ENCODE data around the gene MTFR1L.
A peak's percentile ranks its signal among the peaks of the same experiment; 100 is the strongest.

MTFR1L gene

GRCh38 chr1:25819491-25820246 is at the start of gene MTFR1L:
Gene MTFR1L (plus strand): TSS chr1:25819954. CDS start chr1:25823105, 3,151 bp downstream.
- peaks cover 17% of the 10 kb centered on the region; the same call in 1 of the 2 replicates for H3K36me3 ChIP-seq (ENCODE audit: control insufficient read depth, insufficient read depth, low read length)
- H3K4me1 ChIP-seq (ENCODE audit: control insufficient read depth, insufficient read depth, low read length) = peaks cover 25% of the 10 kb centered on the region
- H3K27ac ChIP-seq (ENCODE audit: low read depth, low read length) = peak within 1 kb of the TSS; percentile 15
- peak within 1 kb of the TSS; percentile 95 for H3K4me3 ChIP-seq (ENCODE audit: low read depth, low read length)
- H3K27me3 ChIP-seq (ENCODE audit: control insufficient read depth, insufficient read depth, low read length) = no peaks in the 10 kb centered on the region
- H3K9me3 ChIP-seq (ENCODE audit: control insufficient read depth, insufficient read depth, low read depth, low read length) = no peaks in the 10 kb centered on the region
- H3K9ac ChIP-seq (ENCODE audit: low read length) = peak within 1 kb of the TSS; percentile 86

DNA sequence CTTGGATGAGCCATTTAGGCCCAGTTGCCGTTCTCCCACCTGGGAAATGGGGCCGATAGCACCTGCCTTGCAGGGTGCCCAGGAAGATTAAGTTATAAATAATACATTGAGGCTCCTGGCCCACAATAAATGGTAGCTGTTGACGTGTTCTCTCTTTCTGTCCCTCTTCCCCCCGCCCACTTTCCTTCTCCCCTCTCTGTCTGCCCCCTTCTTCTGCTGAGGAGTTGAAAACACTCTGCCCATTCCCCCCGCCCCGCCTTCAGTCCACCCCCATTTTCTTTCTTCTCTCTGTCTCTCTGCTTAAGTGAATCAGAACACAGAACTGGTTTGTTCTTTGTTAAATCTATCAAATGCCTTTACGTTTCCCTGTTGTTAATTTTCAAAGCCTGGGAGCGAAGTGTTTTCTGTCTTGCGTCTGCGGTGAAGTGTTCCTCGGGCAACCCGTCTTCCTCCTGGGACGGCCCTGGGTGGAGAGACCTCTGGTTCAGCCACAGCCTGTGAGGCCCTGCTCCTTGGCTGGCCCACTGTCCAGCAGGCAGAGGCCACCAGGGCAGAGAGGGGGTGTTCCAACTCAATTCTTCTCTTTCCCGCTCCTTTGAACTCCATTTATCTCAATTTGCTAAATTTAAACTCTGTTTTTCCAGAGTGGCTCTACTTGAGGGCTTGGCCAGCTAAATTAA is 49.1 kb upstream of the MTFR1L start:
- Histone ChIP-seq H3K36me3 (ENCODE audit: control insufficient read depth, insufficient read depth, low read length) (0 out of 2 replicates have a peak, but pooled peaks cover 10% of the 10 kb centered on the region), H3K9ac (ENCODE audit: low read length) (no peak overlapping the region), H3K4me3 (ENCODE audit: low read depth, low read length) (no peak overlapping the region), H3K27me3 (ENCODE audit: control insufficient read depth, insufficient read depth, low read length) (no peaks in the 10 kb centered on the region), H3K9me3 (ENCODE audit: control insufficient read depth, insufficient read depth, low read depth, low read length) (no peaks in the 10 kb centered on the region), H3K4me1 (ENCODE audit: control insufficient read depth, insufficient read depth, low read length) (peaks cover 49% of the 10 kb centered on the region), H3K27ac (ENCODE audit: low read depth, low read length) (no peak overlapping the region)

DNA sequence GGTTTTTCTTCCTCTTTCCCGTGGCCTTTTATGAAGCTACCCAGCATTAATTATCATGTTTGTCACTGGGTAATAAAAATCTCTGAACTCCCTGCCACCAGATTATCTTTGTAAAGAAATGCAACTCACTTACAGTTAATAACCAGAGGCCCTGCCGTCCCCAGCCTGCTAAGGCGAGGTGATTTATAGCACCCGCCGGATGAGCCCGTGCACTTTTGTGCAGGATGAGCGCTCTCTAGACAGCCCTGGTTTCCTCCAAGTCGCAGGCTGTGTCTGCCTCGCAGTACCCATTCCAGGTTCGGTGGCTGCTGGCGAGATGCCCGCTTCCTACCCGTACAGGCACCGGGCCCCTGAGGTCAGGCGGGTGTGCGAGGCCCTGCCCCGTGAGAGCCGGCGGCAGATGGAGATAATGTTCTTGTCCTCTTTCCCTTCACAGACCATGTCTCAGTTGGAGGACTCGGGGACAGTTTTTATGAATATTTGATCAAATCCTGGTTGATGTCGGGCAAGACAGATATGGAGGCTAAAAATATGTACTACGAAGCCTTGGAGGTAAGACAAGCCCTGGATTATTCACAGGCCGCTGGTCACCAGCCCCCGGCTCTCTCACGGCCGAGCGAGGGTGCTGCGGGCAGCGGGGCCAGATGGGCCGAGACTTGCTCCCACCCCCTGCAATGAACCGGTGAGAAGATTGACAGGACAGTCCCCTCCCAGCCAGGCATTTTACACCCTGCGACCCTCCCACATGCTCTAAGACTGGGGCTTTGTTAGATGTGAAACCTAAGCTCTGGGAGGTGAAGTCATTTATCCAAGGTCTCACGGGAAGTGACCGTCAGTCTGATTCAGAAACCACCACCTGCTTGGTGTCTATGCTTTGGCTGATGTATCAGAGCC is 48.3 kb upstream of the MTFR1L start:
- Histone ChIP-seq H3K9ac (ENCODE audit: low read length) (no peak overlapping the region), H3K4me1 (ENCODE audit: control insufficient read depth, insufficient read depth, low read length) (peaks cover 46% of the 10 kb centered on the region), H3K27ac (ENCODE audit: low read depth, low read length) (no peak overlapping the region)

DNA sequence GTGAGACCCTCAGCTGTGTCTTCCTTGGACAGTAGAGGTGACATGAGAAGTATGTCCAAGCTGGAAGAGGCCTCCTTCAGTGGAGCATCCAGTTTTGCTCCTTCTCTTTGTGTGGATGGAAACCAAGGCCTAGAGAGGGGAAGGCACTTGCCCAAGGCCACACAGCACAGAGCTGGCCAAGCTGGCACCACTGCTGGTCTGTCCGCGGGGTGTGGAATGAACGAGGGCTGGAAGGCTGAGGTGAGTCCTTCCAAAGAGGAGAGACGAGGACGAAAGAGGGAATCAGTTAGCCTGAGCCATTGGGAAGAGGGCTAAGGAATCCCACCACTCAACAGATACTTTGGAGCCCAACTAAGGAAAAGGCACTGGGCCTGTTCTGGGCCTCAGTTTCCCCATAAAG is 47.6 kb upstream of the MTFR1L start:
- Histone ChIP-seq H3K27me3 (ENCODE audit: control insufficient read depth, insufficient read depth, low read length) (no peaks in the 10 kb centered on the region), H3K36me3 (ENCODE audit: control insufficient read depth, insufficient read depth, low read length) (0 out of 2 replicates have a peak, but pooled peaks cover 10% of the 10 kb centered on the region), H3K27ac (ENCODE audit: low read depth, low read length) (no peak overlapping the region), H3K4me3 (ENCODE audit: low read depth, low read length) (no peak overlapping the region), H3K9ac (ENCODE audit: low read length) (no peak overlapping the region), H3K9me3 (ENCODE audit: control insufficient read depth, insufficient read depth, low read depth, low read length) (no peaks in the 10 kb centered on the region), H3K4me1 (ENCODE audit: control insufficient read depth, insufficient read depth, low read length) (peaks cover 46% of the 10 kb centered on the region)

More for the DNA sequence above, 48.3 kb upstream of the MTFR1L start:
- no peak overlapping the region for H3K4me3 ChIP-seq (ENCODE audit: low read depth, low read length)
- 0 out of 2 replicates have a peak, but pooled peaks cover 10% of the 10 kb centered on the region for H3K36me3 ChIP-seq (ENCODE audit: control insufficient read depth, insufficient read depth, low read length)
- no peaks in the 10 kb centered on the region for H3K9me3 ChIP-seq (ENCODE audit: control insufficient read depth, insufficient read depth, low read depth, low read length)
- H3K27me3 ChIP-seq (ENCODE audit: control insufficient read depth, insufficient read depth, low read length) = no peaks in the 10 kb centered on the region

DNA sequence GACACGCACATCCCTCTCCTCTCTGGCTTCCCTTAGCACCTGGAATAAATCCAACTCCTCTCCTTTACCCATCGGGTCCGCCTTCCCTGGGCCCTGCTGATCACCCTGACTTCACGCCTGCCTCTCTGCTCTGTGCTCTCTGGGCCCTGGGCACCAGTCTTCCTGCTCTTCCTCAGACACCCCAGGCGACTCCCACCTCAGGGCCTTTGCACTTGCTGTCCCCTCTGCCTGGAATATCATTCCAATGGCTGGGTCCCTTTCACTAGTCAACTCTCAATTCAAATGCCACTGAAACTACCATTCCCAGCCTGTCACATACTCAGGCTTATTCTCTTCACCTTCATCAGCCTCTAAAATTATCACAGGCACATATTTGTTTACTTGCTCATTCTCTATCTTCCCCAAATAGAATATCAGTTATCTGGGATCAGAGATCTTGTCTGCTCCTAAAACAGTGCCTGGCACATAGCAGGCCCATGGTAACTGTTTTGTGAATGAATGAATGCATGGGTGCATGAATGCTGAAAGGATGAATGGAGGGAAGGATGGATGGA is 47.0 kb upstream of the MTFR1L start:
- no peaks in the 10 kb centered on the region for H3K27me3 ChIP-seq (ENCODE audit: control insufficient read depth, insufficient read depth, low read length)
- no peak overlapping the region for H3K4me3 ChIP-seq (ENCODE audit: low read depth, low read length)
- H3K9ac ChIP-seq (ENCODE audit: low read length) = no peak overlapping the region
- peaks cover 46% of the 10 kb centered on the region for H3K4me1 ChIP-seq (ENCODE audit: control insufficient read depth, insufficient read depth, low read length)
- no peaks in the 10 kb centered on the region for H3K9me3 ChIP-seq (ENCODE audit: control insufficient read depth, insufficient read depth, low read depth, low read length)
- 0 out of 2 replicates have a peak, but pooled peaks cover 7% of the 10 kb centered on the region for H3K36me3 ChIP-seq (ENCODE audit: control insufficient read depth, insufficient read depth, low read length)
- no peak overlapping the region for H3K27ac ChIP-seq (ENCODE audit: low read depth, low read length)

GRCh38 chr1:25773441-25774125 is 46.2 kb upstream of the MTFR1L start:
- Histone ChIP-seq H3K4me3 (ENCODE audit: low read depth, low read length) (no peak overlapping the region), H3K9me3 (ENCODE audit: control insufficient read depth, insufficient read depth, low read depth, low read length) (no peaks in the 10 kb centered on the region), H3K27me3 (ENCODE audit: control insufficient read depth, insufficient read depth, low read length) (no peaks in the 10 kb centered on the region), H3K4me1 (ENCODE audit: control insufficient read depth, insufficient read depth, low read length) (peaks cover 47% of the 10 kb centered on the region), H3K9ac (ENCODE audit: low read length) (no peak overlapping the region), H3K27ac (ENCODE audit: low read depth, low read length) (no peak overlapping the region), H3K36me3 (ENCODE audit: control insufficient read depth, insufficient read depth, low read length) (0 out of 2 replicates have a peak, but pooled peaks cover 10% of the 10 kb centered on the region)

DNA sequence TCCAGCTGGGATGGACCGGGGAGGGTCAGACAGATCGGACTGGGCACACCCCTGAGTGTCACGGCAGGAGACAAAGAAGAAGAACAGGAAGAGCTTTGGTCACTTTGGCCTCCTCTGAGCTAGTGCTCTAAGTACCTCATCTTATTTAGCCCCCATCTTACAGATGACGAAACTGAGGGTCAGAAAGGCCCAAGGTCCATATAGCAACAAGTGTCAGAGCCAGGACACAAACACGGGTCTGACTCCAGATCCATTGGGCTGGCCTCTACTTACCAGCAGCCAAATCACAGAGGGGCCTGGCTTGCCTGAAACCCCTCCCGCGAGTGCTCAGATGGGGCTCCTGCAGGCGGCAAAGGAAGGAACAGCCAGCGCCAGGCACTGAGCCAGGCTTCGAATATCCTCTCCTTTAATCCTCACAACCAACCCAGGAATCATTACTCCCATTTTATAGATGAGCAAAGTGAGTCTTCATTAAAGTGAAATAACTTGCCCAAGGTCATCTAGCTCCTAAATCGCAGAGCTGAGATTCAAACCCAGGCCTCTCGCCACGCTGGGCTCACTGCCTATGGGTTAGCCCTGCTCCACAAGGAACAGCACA is 45.4 kb upstream of the MTFR1L start:
- no peaks in the 10 kb centered on the region for H3K27me3 ChIP-seq (ENCODE audit: control insufficient read depth, insufficient read depth, low read length)
- H3K4me1 ChIP-seq (ENCODE audit: control insufficient read depth, insufficient read depth, low read length) = peaks cover 54% of the 10 kb centered on the region
- no peak overlapping the region for H3K4me3 ChIP-seq (ENCODE audit: low read depth, low read length)
- H3K27ac ChIP-seq (ENCODE audit: low read depth, low read length) = no peak overlapping the region
- no peaks in the 10 kb centered on the region for H3K9me3 ChIP-seq (ENCODE audit: control insufficient read depth, insufficient read depth, low read depth, low read length)
- H3K9ac ChIP-seq (ENCODE audit: low read length) = no peak overlapping the region
- H3K36me3 ChIP-seq (ENCODE audit: control insufficient read depth, insufficient read depth, low read length) = 0 out of 2 replicates have a peak, but pooled peaks cover 7% of the 10 kb centered on the region

- Histone ChIP-seq H3K27ac (ENCODE audit: low read depth, low read length) (no peak overlapping the region), H3K36me3 (ENCODE audit: control insufficient read depth, insufficient read depth, low read length) (0 out of 2 replicates have a peak, but pooled peaks cover 7% of the 10 kb centered on the region), H3K27me3 (ENCODE audit: control insufficient read depth, insufficient read depth, low read length) (no peaks in the 10 kb centered on the region), H3K9me3 (ENCODE audit: control insufficient read depth, insufficient read depth, low read depth, low read length) (no peaks in the 10 kb centered on the region), H3K9ac (ENCODE audit: low read length) (no peak overlapping the region), H3K4me1 (ENCODE audit: control insufficient read depth, insufficient read depth, low read length) (peaks cover 61% of the 10 kb centered on the region), H3K4me3 (ENCODE audit: low read depth, low read length) (no peak overlapping the region)
Measured at GRCh38 chr1:25774921-25775771, 44.6 kb upstream of the MTFR1L start.

DNA sequence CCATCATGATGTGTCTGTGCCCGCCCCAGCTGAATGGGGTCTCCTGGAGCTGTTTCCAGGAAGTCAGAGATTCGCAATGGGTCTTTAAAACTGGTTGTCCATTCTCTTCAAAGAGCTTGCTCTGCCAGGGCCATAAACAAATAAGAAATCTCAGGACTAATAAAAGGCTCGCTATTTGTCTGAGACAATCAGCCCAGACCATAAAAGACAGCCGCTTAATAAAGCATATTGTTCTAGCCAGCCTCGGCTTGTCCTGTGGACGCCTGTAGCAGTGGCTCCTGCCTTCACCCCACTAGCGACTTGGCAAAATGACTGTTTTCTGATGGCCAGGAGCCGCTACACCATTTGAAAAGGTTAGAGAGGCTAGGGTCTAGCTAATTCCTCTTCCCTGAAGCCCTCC is 40.4 kb upstream of the MTFR1L start:
- 0 out of 2 replicates have a peak, but pooled peaks cover 3% of the 10 kb centered on the region for H3K36me3 ChIP-seq (ENCODE audit: control insufficient read depth, insufficient read depth, low read length)
- no peaks in the 10 kb centered on the region for H3K27me3 ChIP-seq (ENCODE audit: control insufficient read depth, insufficient read depth, low read length)
- H3K9me3 ChIP-seq (ENCODE audit: control insufficient read depth, insufficient read depth, low read depth, low read length) = no peaks in the 10 kb centered on the region
- H3K4me3 ChIP-seq (ENCODE audit: low read depth, low read length) = no peak overlapping the region
- no peak overlapping the region for H3K27ac ChIP-seq (ENCODE audit: low read depth, low read length)
- no peak overlapping the region for H3K9ac ChIP-seq (ENCODE audit: low read length)
- H3K4me1 ChIP-seq (ENCODE audit: control insufficient read depth, insufficient read depth, low read length) = peaks cover 50% of the 10 kb centered on the region
